ENCODE results near the gene RIMS4. TPM values are rescaled to one million over a fixed set of nuclear protein-coding genes. Genes with fewer than 3 reads are reported as not detected.

RIMS4 gene
- total and polyA plus RNA-seq, 2 of the 8 experiments (the other 6 are each of a cell fraction or from before 2014, with no cell fraction given) = 13.3 to 44.2 TPM

GRCh38 chr20:44728801-44729443 is 81.4 kb downstream of the RIMS4 start (continued):
- TF ChIP-seq ZNF274 (IDR thresholded peaks at IDR 0.05; ENCODE audit: borderline replicate concordance, extremely low read depth, low read length) (no peak), RBBP5 (IDR thresholded peaks at IDR 0.05; ENCODE audit: borderline replicate concordance, low read depth, low read length) (peak; percentile 77; the same call in 1 of the 2 replicates), CTBP2 (IDR thresholded peaks at IDR 0.05; ENCODE audit: borderline replicate concordance, insufficient read depth, insufficient read length, low read length) (peak; percentile 39), BRCA1 (IDR thresholded peaks at IDR 0.05; ENCODE audit: low read depth, low read length) (no peak), HDAC6 (IDR thresholded peaks at IDR 0.05; ENCODE audit: low read depth, low read length) (no peak), TAF1 (IDR thresholded peaks at IDR 0.05; ENCODE audit: low read depth, low read length) (0 out of 2 replicates have a peak, but pooled peaks have one; percentile 24)

Data from H1 (cell line).